ENCODE measurements around the gene SAP25.
"Not testable (repeated sequence)": the region's sequence is repeated elsewhere in the genome, so short reads cannot be mapped to it uniquely, and the experiment has no call there.

SAP25 gene

GRCh38 chr7:100556541-100556940, 17.2 kb downstream of the SAP25 start:
- no peak for DNase-seq (ENCODE audit: extremely low spot score)
- TF ChIP-seq ARNT (IDR thresholded peaks at IDR 0.05) (no peak), BHLHE40 (IDR thresholded peaks at IDR 0.05; ENCODE audit: borderline replicate concordance) (no peak), SUZ12 (IDR thresholded peaks at IDR 0.05) (no peak), ZNF384 (IDR thresholded peaks at IDR 0.05) (no peak), PKNOX1 (IDR thresholded peaks at IDR 0.05) (no peak), TARDBP (IDR thresholded peaks at IDR 0.05) (no peak), FOXK2 (IDR thresholded peaks at IDR 0.05) (no peak)
- POLR2A ChIA-PET = no interaction called here
- CTCF ChIA-PET = no interaction called here

GRCh38 chr7:100555701-100556100, 18.0 kb downstream of the SAP25 start:
- ChIA-PET POLR2A (interaction anchor here (0.5 kb wide), 1 partner anchor 149 kb away, joined by 3 read pairs; no protein-coding TSS in a partner anchor), CTCF (no interaction called here)
- DNase-seq (ENCODE audit: extremely low spot score) = no peak
- TF ChIP-seq SP1 (IDR thresholded peaks at IDR 0.05) = no peak

- DNase-seq (ENCODE audit: extremely low spot score) = no peak
- CTCF ChIA-PET = no interaction called here
- no peak for TF ChIP-seq CTBP1 (IDR thresholded peaks at IDR 0.05; ENCODE audit: borderline replicate concordance)
- TF ChIP-seq ARNT (IDR thresholded peaks at IDR 0.05) = no peak
- no peak for TF ChIP-seq ZNF384 (IDR thresholded peaks at IDR 0.05)
- TF ChIP-seq FOXM1 (IDR thresholded peaks at IDR 0.05; ENCODE audit: borderline replicate concordance) = no peak
- TF ChIP-seq TARDBP (IDR thresholded peaks at IDR 0.05) = no peak
- no peak for TF ChIP-seq PKNOX1 (IDR thresholded peaks at IDR 0.05)
- no peak for TF ChIP-seq FOXA1 (IDR thresholded peaks at IDR 0.05)
- no peak for TF ChIP-seq SP1 (IDR thresholded peaks at IDR 0.05)
- TF ChIP-seq BHLHE40 (IDR thresholded peaks at IDR 0.05; ENCODE audit: borderline replicate concordance) = no peak
- no peak for TF ChIP-seq SUZ12 (IDR thresholded peaks at IDR 0.05)
- TF ChIP-seq HDGF (IDR thresholded peaks at IDR 0.05; ENCODE audit: borderline replicate concordance) = no peak
- TF ChIP-seq ELF4 (IDR thresholded peaks at IDR 0.05) = no peak
- no peak for TF ChIP-seq L3MBTL2 (conservative IDR thresholded peaks at IDR 0.05)
- no peak for TF ChIP-seq LEF1 (IDR thresholded peaks at IDR 0.05; ENCODE audit: borderline replicate concordance)
- no peak for TF ChIP-seq FOXK2 (IDR thresholded peaks at IDR 0.05)
- POLR2A ChIA-PET = no interaction called here
These were observed 20.7 kb downstream of the SAP25 start for GRCh38 chr7:100553032-100553431.

- ChIA-PET POLR2A (no interaction called here), CTCF (no interaction called here)
- DNase-seq (ENCODE audit: extremely low spot score) = no peak
- no peak for TF ChIP-seq ARNT (IDR thresholded peaks at IDR 0.05)
These were observed 21.2 kb downstream of the SAP25 start for GRCh38 chr7:100552532-100552931.

- CTCF ChIA-PET = interaction anchor here (0.5 kb wide), 1 partner anchor 143 kb away, joined by 6 read pairs; no protein-coding TSS in a partner anchor
- not testable (repeated sequence) for DNase-seq (ENCODE audit: extremely low spot score)
- POLR2A ChIA-PET = interaction anchor here (1.2 kb wide), 1 partner anchor 38 kb away, joined by 4 read pairs; the partner anchor contains the start of gene FBXO24
These were observed 25.3 kb downstream of the SAP25 start for GRCh38 chr7:100548446-100548845.

- POLR2A ChIA-PET = interaction anchor here (1.6 kb wide), 1 partner anchor 39 kb away, joined by 7 read pairs; the partner anchor contains the start of gene FBXO24
- TF ChIP-seq L3MBTL2 (conservative IDR thresholded peaks at IDR 0.05) = no peak
- CTCF ChIA-PET = interaction anchor here (1.3 kb wide), 1 partner anchor 12 kb away, joined by 4 read pairs; no protein-coding TSS in a partner anchor
These were observed 25.8 kb downstream of the SAP25 start for GRCh38 chr7:100547872-100548271.

GRCh38 chr7:100546926-100547800, 26.5 kb downstream of the SAP25 start:
- TF ChIP-seq ELF4 (IDR thresholded peaks at IDR 0.05) (no peak), LEF1 (IDR thresholded peaks at IDR 0.05; ENCODE audit: borderline replicate concordance) (no peak), FOXM1 (IDR thresholded peaks at IDR 0.05; ENCODE audit: borderline replicate concordance) (no peak), FOXA1 (IDR thresholded peaks at IDR 0.05) (no peak), L3MBTL2 (conservative IDR thresholded peaks at IDR 0.05) (no peak), NFRKB (IDR thresholded peaks at IDR 0.05) (no peak), SP1 (IDR thresholded peaks at IDR 0.05) (no peak), FOXK2 (IDR thresholded peaks at IDR 0.05) (no peak), CTBP1 (IDR thresholded peaks at IDR 0.05; ENCODE audit: borderline replicate concordance) (no peak), BHLHE40 (IDR thresholded peaks at IDR 0.05; ENCODE audit: borderline replicate concordance) (no peak), SUZ12 (IDR thresholded peaks at IDR 0.05) (no peak), HDGF (IDR thresholded peaks at IDR 0.05; ENCODE audit: borderline replicate concordance) (no peak), TARDBP (IDR thresholded peaks at IDR 0.05) (no peak), ARNT (IDR thresholded peaks at IDR 0.05) (no peak), PKNOX1 (IDR thresholded peaks at IDR 0.05) (no peak), ZNF384 (IDR thresholded peaks at IDR 0.05) (no peak)
- DNase-seq (ENCODE audit: extremely low spot score) = no peak
- POLR2A ChIA-PET = interaction anchor here (0.7 to 1.6 kb wide), 2 partner anchors 39 to 111 kb away, joined by 3 to 7 read pairs; partner anchors contain the start of genes FBXO24 and PPP1R35
- CTCF ChIA-PET = interaction anchor here (1.3 kb wide), 1 partner anchor 13 kb away, joined by 4 read pairs; no protein-coding TSS in a partner anchor

More at GRCh38 chr7:100547872-100548271, 25.8 kb downstream of the SAP25 start:
- no peak for DNase-seq (ENCODE audit: extremely low spot score)

Data from HEK293T (cell line).